A673 (cell line): ENCODE measurements around the gene NUP85.

ENCODE experiments used
- CTCF ChIP-seq: fragments of 300-800, 200-600 bp; sonication (generic); conservative IDR thresholded peaks from 2 replicates; pipeline ENCODE4 v1.5.1; 2017; ENCODE audit warnings: low read depth, mild to moderate bottlenecking, antibody characterized with exemption, low read length, moderate library complexity, mixed read lengths
- EZH2 ChIP-seq: fragments of 200-600 bp; sonication (generic); IDR thresholded peaks from 2 replicates; pipeline ENCODE4 v1.6.1; 2017; ENCODE audit warnings: borderline replicate concordance, low read depth, mild to moderate bottlenecking, mixed read lengths, antibody characterized with exemption, low read length; ENCODE audit not compliant: poor library complexity, severe bottlenecking

GRCh38 chr17:75262112-75262606 lies 56.7 kb downstream of the NUP85 start:
- TF ChIP-seq CTCF = no peak
- TF ChIP-seq EZH2 = no peak
